HG03571 (cell line): ENCODE measurements around the gene MYO3B.

ENCODE experiments used
- ATAC-seq: cut with Tn5 transposase; IDR thresholded peaks from one replicate; pipeline ENCODE4 v1.9.1; 2021; ENCODE audit not compliant: unreplicated experiment

Gene MYO3B

GRCh38 chr2:170229125-170229524, 51.2 kb downstream of the MYO3B start:
- no peak for ATAC-seq

GRCh38 chr2:170229744-170230143, 51.8 kb downstream of the MYO3B start:
- ATAC-seq: no peak

- no peak for ATAC-seq
Measured at GRCh38 chr2:170235860-170236679, 58.1 kb downstream of the MYO3B start.

GRCh38 chr2:170236680-170237047, 58.7 kb downstream of the MYO3B start:
- ATAC-seq: no peak

- no peak for ATAC-seq
Measured at GRCh38 chr2:170237572-170238120, 59.7 kb downstream of the MYO3B start.

GRCh38 chr2:170238776-170239175, 60.8 kb downstream of the MYO3B start:
- no peak for ATAC-seq

GRCh38 chr2:170240629-170241028, 62.7 kb downstream of the MYO3B start:
- ATAC-seq: no peak

- no peak for ATAC-seq
Measured at GRCh38 chr2:170241756-170242155, 63.8 kb downstream of the MYO3B start.

- ATAC-seq: no peak
Measured at GRCh38 chr2:170243118-170243837, 65.3 kb downstream of the MYO3B start.

GRCh38 chr2:170243898-170244297, 66.0 kb downstream of the MYO3B start:
- no peak for ATAC-seq

GRCh38 chr2:170244555-170244954, 66.6 kb downstream of the MYO3B start:
- no peak for ATAC-seq

GRCh38 chr2:170245312-170245711, 67.4 kb downstream of the MYO3B start:
- ATAC-seq: no peak

- no peak for ATAC-seq
Measured at GRCh38 chr2:170247333-170247732, 69.4 kb downstream of the MYO3B start.

- no peak for ATAC-seq
Measured at GRCh38 chr2:170247882-170248393, 70.0 kb downstream of the MYO3B start.

- ATAC-seq: no peak
Measured at GRCh38 chr2:170248574-170249393, 70.8 kb downstream of the MYO3B start.

- ATAC-seq: no peak
Measured at GRCh38 chr2:170249761-170250160, 71.8 kb downstream of the MYO3B start.

- no peak for ATAC-seq
Measured at GRCh38 chr2:170250584-170250983, 72.6 kb downstream of the MYO3B start.

GRCh38 chr2:170252414-170252813, 74.5 kb downstream of the MYO3B start:
- ATAC-seq: no peak

- no peak for ATAC-seq
Measured at GRCh38 chr2:170253721-170254230, 75.8 kb downstream of the MYO3B start.

GRCh38 chr2:170254293-170254732, 76.4 kb downstream of the MYO3B start:
- no peak for ATAC-seq

GRCh38 chr2:170255137-170255536, 77.2 kb downstream of the MYO3B start:
- no peak for ATAC-seq
